Liver (tissue), 9 donors: ENCODE results near the gene OTUB1. TPM values are rescaled to one million over a fixed set of nuclear protein-coding genes. Genes with fewer than 3 reads are reported as not detected.

ENCODE experiments used
- DNase-seq: peaks from one replicate; pipeline ENCODE4 v3.0.0-alpha.2; 2017; ENCODE audit warnings: low spot score
- H3K27ac ChIP-seq, 2 donors: one replicate each; pipeline ENCODE4 v1.7.0; 2013; ENCODE audit warnings: inconsistent platforms in 2 of 2, low read length in 2 of 2, control low read depth in 1 of 2, low read depth in 1 of 2, mild to moderate bottlenecking in 1 of 2
- H3K27me3 ChIP-seq, 4 donors: one replicate each; pipeline versions ENCODE4 v1.6.1 to v1.7.0; 2013; ENCODE audit warnings: low read length in 3 of 4, inconsistent platforms in 1 of 4, mild to moderate bottlenecking in 1 of 4, moderate library complexity in 1 of 4; ENCODE audit not compliant: control insufficient read depth in 4 of 4, insufficient read depth in 4 of 4
- H3K36me3 ChIP-seq, 4 donors: one replicate each; pipeline versions ENCODE4 v1.6.1 to v1.7.0; 2013; ENCODE audit warnings: low read length in 3 of 4, mild to moderate bottlenecking in 3 of 4, low read depth in 1 of 4, moderate library complexity in 1 of 4; ENCODE audit not compliant: control insufficient read depth in 4 of 4, insufficient read depth in 3 of 4
- H3K4me1 ChIP-seq, 4 donors: one replicate each; pipeline versions ENCODE4 v1.6.1 to v1.7.0; 2013; ENCODE audit warnings: low read length in 3 of 4, mild to moderate bottlenecking in 3 of 4, moderate library complexity in 1 of 4; ENCODE audit not compliant: control insufficient read depth in 4 of 4, insufficient read depth in 4 of 4
- H3K4me3 ChIP-seq, 3 donors: one replicate each; pipeline versions ENCODE4 v1.6.1 to v1.7.0; 2013; ENCODE audit warnings: low read length in 3 of 3, control low read depth in 1 of 3, low read depth in 1 of 3, mild to moderate bottlenecking in 1 of 3
- H3K9ac ChIP-seq, 2 donors: one replicate each; pipeline ENCODE4 v1.7.0; 2013; ENCODE audit warnings: low read length in 2 of 2, mild to moderate bottlenecking in 2 of 2, moderate library complexity in 2 of 2, control low read depth in 1 of 2, low read depth in 1 of 2
- H3K9me3 ChIP-seq, 4 donors: one replicate each; pipeline versions ENCODE4 v1.6.1 to v1.7.0; 2013; ENCODE audit warnings: low read length in 3 of 4; ENCODE audit not compliant: control insufficient read depth in 4 of 4
- EGR1 ChIP-seq, 2 donors: IDR thresholded peaks; 2 replicates each; pipeline ENCODE4 v1.6.1; 2016 to 2018; ENCODE audit warnings: antibody characterized with exemption in 2 of 2, low read depth in 2 of 2
- GABPA ChIP-seq, 2 donors: IDR thresholded peaks in 1 of 2; conservative IDR thresholded peaks in 1 of 2; 2 replicates each; pipeline ENCODE4 v1.6.1; 2016; ENCODE audit warnings: antibody characterized with exemption in 2 of 2, mild to moderate bottlenecking in 1 of 2, moderate library complexity in 1 of 2
- HNF4A ChIP-seq, 2 donors: conservative IDR thresholded peaks; 2 replicates each; pipeline ENCODE4 v1.6.1; 2016; ENCODE audit warnings: antibody characterized with exemption in 2 of 2, mild to moderate bottlenecking in 2 of 2
- RXRA ChIP-seq, 2 donors: IDR thresholded peaks; 2 replicates each; pipeline ENCODE4 v1.6.1; 2017 to 2018; ENCODE audit warnings: antibody characterized with exemption in 2 of 2, mild to moderate bottlenecking in 1 of 2
- SP1 ChIP-seq: IDR thresholded peaks from 2 replicates; pipeline ENCODE4 v1.6.1; 2018; ENCODE audit warnings: antibody characterized with exemption, mild to moderate bottlenecking
- TAF1 ChIP-seq: conservative IDR thresholded peaks from 2 replicates; pipeline ENCODE4 v1.6.1; 2016; ENCODE audit warnings: antibody characterized with exemption, mild to moderate bottlenecking
- YY1 ChIP-seq: IDR thresholded peaks from 2 replicates; pipeline ENCODE4 v1.6.1; 2016; ENCODE audit warnings: antibody characterized with exemption, mild to moderate bottlenecking
- WGBS: extraction: QIAGEN DNeasy Blood & Tissue Kit; methylation state at CpG from one replicate; pipeline ENCODE4 v1.1.7; 2013; 5-methylcytosine and 5-hydroxymethylcytosine counted together
- polyA plus RNA-seq, 2 donors: library from polyadenylated mRNA; stranded (reverse) in 1 of 2; unstranded in 1 of 2; fragments of 200-250 nt in 1 of 2; fragments of >200 nt in 1 of 2; fragmentation: Nextera tagmentation in 1 of 2; extraction: Ambion mirVana in 1 of 2; gene quantifications; one replicate each; pipeline versions ENCODE4 v1.2.1 to v1.2.3, GENCODE V29; 2013 to 2015
- total RNA-seq, 2 donors: library from RNA; depleted of rRNA; stranded (reverse); fragments of >200 nt; gene quantifications; one replicate each; pipeline ENCODE4 v1.2.3, GENCODE V29; 2014
- TF ChIP-seq, protein P1 (sequence below): IDR thresholded peaks from 2 replicates; pipeline ENCODE4 v1.6.1; 2016; ENCODE audit warnings: antibody characterized with exemption
- TF ChIP-seq, protein P2 (sequence below): IDR thresholded peaks from 2 replicates; pipeline ENCODE4 v1.6.1; 2016; ENCODE audit warnings: antibody characterized with exemption
- TF ChIP-seq, protein P3 (sequence below): IDR thresholded peaks from 2 replicates; pipeline ENCODE4 v1.6.1; 2016; ENCODE audit warnings: antibody characterized with exemption
- TF ChIP-seq, protein P4 (sequence below): fragments of 150-350 bp; IDR thresholded peaks from 2 replicates; pipeline ENCODE4 v1.5.1; 2017; ENCODE audit warnings: improper control_type of control experiment, low read depth, low read length; ENCODE audit not compliant: missing input control
- donor health status: healthy.
- donor health status: healthy.
- donor health status: healthy.
- donor health status: healthy.
- donor health status: healthy.

OTUB1 gene, protein sequence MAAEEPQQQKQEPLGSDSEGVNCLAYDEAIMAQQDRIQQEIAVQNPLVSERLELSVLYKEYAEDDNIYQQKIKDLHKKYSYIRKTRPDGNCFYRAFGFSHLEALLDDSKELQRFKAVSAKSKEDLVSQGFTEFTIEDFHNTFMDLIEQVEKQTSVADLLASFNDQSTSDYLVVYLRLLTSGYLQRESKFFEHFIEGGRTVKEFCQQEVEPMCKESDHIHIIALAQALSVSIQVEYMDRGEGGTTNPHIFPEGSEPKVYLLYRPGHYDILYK
- total RNA-seq (10 to 100 TPM; 18.8 to 21.9 TPM), polyA plus RNA-seq (10 to 100 TPM; 35.1 to 44.6 TPM)

DNA sequence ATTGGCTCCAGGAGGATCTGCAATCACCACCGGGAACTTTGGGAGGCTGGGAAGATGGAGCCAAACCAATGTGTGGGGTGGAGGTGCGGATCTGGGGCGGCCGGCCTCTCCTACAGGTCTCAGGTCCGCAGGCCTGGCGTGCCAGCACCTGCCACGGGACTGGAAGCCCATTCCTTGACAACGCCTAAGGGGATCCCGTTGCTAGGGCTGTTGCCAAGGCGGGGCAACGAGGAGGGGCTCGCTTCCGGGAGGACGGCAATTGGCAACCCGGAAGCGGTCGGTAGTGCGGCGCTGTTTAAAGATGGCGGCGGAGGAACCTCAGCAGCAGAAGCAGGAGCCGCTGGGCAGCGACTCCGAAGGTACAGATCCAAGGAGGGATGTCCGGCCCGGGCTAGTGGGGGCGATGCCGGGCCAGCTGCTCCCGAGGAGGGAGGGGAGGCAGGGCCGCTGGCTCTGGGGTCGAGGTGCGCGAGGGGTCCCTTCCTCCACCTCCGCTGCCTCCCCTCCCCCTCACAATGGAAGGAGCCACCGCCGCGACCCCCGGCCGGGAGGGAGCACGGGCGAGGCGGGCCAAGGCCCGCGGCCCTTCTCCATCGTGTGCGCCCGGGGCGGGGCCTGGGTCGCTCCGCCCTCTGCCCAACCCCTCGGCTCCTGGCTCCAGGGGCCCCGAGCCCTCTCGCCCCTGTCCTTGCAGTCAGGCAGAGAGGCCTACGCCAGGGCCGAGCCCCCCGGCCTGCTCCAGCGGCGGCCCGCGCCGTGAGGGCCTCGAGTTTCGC, at the start of gene OTUB1:
Gene OTUB1 (plus strand): TSS at position 283 of the 776 bp plus-strand sequence. CDS start 19 bp downstream, at position 302.
- Histone ChIP-seq H3K27me3 (no peaks in the 10 kb centered on the region), H3K36me3 (peaks cover 0 to 9% (median 5%) of the 10 kb centered on the region in 4 donors), H3K9ac (peak within 1 kb of the TSS; percentile 25 to 54), H3K27ac (peak within 1 kb of the TSS; percentile 13 to 72), H3K9me3 (no peaks in the 10 kb centered on the region), H3K4me1 (peaks cover 10 to 23% (median 17%) of the 10 kb centered on the region in 4 donors), H3K4me3 (peak within 1 kb of the TSS; percentile 65 to 99 (median 94))
- DNase-seq: peak; percentile 83
- TF ChIP-seq TAF1 (no peak), EGR1 (IDR thresholded peaks at IDR 0.05; ENCODE audit: low read depth in 2 of 2) (peak in 1 of 2 donors; percentile 64), GABPA (IDR thresholded peaks at IDR 0.05 in 1 of 2, conservative IDR thresholded peaks at IDR 0.05 in 1 of 2) (peak; percentile 67 to 92), RXRA (IDR thresholded peaks at IDR 0.05) (no peak), YY1 (peak; percentile 99), HNF4A (conservative IDR thresholded peaks at IDR 0.05) (no peak), SP1 (no peak)
- TF ChIP-seq, protein P1, sequence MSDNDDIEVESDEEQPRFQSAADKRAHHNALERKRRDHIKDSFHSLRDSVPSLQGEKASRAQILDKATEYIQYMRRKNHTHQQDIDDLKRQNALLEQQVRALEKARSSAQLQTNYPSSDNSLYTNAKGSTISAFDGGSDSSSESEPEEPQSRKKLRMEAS: no peak
- TF ChIP-seq, protein P2, sequence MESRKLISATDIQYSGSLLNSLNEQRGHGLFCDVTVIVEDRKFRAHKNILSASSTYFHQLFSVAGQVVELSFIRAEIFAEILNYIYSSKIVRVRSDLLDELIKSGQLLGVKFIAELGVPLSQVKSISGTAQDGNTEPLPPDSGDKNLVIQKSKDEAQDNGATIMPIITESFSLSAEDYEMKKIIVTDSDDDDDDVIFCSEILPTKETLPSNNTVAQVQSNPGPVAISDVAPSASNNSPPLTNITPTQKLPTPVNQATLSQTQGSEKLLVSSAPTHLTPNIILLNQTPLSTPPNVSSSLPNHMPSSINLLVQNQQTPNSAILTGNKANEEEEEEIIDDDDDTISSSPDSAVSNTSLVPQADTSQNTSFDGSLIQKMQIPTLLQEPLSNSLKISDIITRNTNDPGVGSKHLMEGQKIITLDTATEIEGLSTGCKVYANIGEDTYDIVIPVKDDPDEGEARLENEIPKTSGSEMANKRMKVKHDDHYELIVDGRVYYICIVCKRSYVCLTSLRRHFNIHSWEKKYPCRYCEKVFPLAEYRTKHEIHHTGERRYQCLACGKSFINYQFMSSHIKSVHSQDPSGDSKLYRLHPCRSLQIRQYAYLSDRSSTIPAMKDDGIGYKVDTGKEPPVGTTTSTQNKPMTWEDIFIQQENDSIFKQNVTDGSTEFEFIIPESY: no peak
- TF ChIP-seq, protein P3, sequence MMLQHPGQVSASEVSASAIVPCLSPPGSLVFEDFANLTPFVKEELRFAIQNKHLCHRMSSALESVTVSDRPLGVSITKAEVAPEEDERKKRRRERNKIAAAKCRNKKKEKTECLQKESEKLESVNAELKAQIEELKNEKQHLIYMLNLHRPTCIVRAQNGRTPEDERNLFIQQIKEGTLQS: no peak
- TF ChIP-seq, protein P4, sequence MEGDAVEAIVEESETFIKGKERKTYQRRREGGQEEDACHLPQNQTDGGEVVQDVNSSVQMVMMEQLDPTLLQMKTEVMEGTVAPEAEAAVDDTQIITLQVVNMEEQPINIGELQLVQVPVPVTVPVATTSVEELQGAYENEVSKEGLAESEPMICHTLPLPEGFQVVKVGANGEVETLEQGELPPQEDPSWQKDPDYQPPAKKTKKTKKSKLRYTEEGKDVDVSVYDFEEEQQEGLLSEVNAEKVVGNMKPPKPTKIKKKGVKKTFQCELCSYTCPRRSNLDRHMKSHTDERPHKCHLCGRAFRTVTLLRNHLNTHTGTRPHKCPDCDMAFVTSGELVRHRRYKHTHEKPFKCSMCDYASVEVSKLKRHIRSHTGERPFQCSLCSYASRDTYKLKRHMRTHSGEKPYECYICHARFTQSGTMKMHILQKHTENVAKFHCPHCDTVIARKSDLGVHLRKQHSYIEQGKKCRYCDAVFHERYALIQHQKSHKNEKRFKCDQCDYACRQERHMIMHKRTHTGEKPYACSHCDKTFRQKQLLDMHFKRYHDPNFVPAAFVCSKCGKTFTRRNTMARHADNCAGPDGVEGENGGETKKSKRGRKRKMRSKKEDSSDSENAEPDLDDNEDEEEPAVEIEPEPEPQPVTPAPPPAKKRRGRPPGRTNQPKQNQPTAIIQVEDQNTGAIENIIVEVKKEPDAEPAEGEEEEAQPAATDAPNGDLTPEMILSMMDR: peak; percentile 11
- under 1% methylated on average over 63 of the region's 63 CpGs for WGBS

DNA sequence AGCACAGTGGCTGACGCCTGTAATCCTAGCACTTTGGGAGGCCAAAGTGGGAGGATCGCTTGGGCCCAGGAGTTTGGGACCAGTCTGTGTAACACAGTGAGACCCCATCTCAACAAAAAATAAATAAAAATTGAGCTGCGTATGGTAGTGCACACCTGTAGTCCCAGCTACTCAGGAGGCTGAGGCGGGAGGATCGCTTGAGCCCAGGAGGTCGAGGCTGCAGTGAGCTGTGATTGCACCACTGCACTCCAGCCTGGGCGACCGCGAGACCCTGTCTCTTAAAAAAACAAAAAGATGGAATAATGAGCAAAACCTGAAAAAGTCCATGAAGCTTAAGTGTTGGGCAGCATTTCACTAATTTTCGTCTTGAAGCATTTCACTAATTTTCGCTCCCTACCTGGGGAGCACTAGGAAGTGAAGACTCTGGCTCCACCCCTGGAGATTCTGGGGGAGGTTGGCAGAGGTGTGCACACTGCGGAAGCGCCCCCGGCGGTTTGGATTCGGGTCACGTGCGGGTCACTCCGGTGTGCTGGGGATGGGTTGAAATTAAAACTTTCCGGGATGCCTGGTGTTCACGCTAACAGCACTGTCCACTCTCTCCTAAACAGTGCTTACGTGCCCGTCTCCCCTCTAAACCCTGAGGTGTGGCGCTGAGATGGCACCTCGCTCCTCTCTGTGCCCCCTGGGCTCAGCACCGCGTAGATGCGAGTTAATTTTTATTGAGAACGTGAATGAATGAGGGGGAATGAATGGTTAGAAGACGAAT, 48.3 kb upstream of the OTUB1 start:
- 25% methylated on average over 30 of the region's 30 CpGs for WGBS
- Histone ChIP-seq H3K9ac (peak overlapping the region in 1 of 2 donors; percentile 1), H3K4me1 (peaks cover 3 to 16% (median 11%) of the 10 kb centered on the region in 4 donors), H3K27me3 (no peaks in the 10 kb centered on the region), H3K27ac (peak overlapping the region; percentile 9 to 64), H3K36me3 (no peaks in the 10 kb centered on the region), H3K4me3 (peak overlapping the region; percentile 56 to 71 (median 69)), H3K9me3 (no peaks in the 10 kb centered on the region)
- DNase-seq: no peak
- no peak for TF ChIP-seq GABPA (IDR thresholded peaks at IDR 0.05 in 1 of 2, conservative IDR thresholded peaks at IDR 0.05 in 1 of 2)
